Stimulated activated CD8-positive, alpha-beta memory T cell treated with anti-CD3 and anti-CD28 coated beads, Interleukin-2, amount 100 ng/mL, for 48 hours (primary cell): ENCODE measurements around the gene MARK4.

ENCODE experiments used
- DNase-seq, 2 donors: peaks; one replicate each; pipeline ENCODE4 v3.0.0-alpha.2; 2020; ENCODE audit warnings: low read depth in 2 of 2

The MARK4 gene

GRCh38 chr19:45271098-45271734 lies 20.1 kb downstream of the MARK4 start:
- DNase-seq: no peak

- no peak for DNase-seq
Observed at GRCh38 chr19:45271735-45272108, 20.7 kb downstream of the MARK4 start.

GRCh38 chr19:45273521-45273855 lies 22.4 kb downstream of the MARK4 start:
- no peak for DNase-seq

GRCh38 chr19:45275370-45275971 lies 24.4 kb downstream of the MARK4 start:
- DNase-seq: no peak

- DNase-seq: no peak
Observed at GRCh38 chr19:45276284-45276687, 25.2 kb downstream of the MARK4 start.

- no peak for DNase-seq
Observed at GRCh38 chr19:45278087-45278486, 27.0 kb downstream of the MARK4 start.

- DNase-seq: no peak
Observed at GRCh38 chr19:45279587-45280192, 28.6 kb downstream of the MARK4 start.

GRCh38 chr19:45280471-45280961 lies 29.4 kb downstream of the MARK4 start:
- no peak for DNase-seq

GRCh38 chr19:45283443-45284033 lies 32.5 kb downstream of the MARK4 start:
- DNase-seq: no peak

GRCh38 chr19:45290381-45290931 lies 39.4 kb downstream of the MARK4 start:
- DNase-seq: no peak

GRCh38 chr19:45291834-45292233 lies 40.8 kb downstream of the MARK4 start:
- no peak for DNase-seq

- peak in 1 of 2 donors; percentile 31 for DNase-seq
Observed at GRCh38 chr19:45293682-45294081, 42.6 kb downstream of the MARK4 start.

- no peak for DNase-seq
Observed at GRCh38 chr19:45294291-45295029, 43.4 kb downstream of the MARK4 start.

- no peak for DNase-seq
Observed at GRCh38 chr19:45295873-45296272, 44.8 kb downstream of the MARK4 start.

GRCh38 chr19:45296355-45296754 lies 45.3 kb downstream of the MARK4 start:
- DNase-seq: no peak

GRCh38 chr19:45297674-45298073 lies 46.6 kb downstream of the MARK4 start:
- no peak for DNase-seq

GRCh38 chr19:45298264-45298663 lies 47.2 kb downstream of the MARK4 start:
- no peak for DNase-seq

GRCh38 chr19:45299719-45300118 lies 48.6 kb downstream of the MARK4 start:
- no peak for DNase-seq

GRCh38 chr19:45302416-45302815 lies 51.3 kb downstream of the MARK4 start:
- no peak for DNase-seq

- DNase-seq: no peak
Observed at GRCh38 chr19:45303269-45304060, 52.4 kb downstream of the MARK4 start.
